Measurements from ENCODE around the gene HNMT.

DNA sequence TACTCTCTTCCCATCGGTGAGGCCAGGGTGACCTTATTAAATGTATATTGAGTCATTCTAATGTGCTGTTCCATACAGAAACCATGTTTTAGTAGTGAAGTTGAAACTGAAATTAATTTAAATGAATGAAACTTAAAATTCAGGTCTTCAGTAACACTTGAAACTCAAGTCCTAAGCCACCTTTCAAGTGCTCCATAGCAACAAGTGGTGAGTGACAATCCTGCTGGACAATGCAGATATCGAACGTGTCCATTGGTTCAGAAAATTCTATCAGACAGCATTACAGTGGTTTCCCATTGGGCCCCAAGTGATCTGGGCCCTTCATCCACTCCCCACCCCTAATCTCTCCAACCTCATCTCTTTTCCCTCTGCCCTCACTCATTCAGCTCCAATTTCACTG lies 48.7 kb downstream of the HNMT start:
- no peak for TF ChIP-seq EZH2 (IDR thresholded peaks at IDR 0.05)
- TF ChIP-seq POLR2AphosphoS5 (IDR thresholded peaks at IDR 0.05; ENCODE audit: borderline replicate concordance, low read depth, low read length), result no peak
- no peak for TF ChIP-seq FOXP2 (optimal IDR thresholded peaks at IDR 0.05; ENCODE audit: control extremely low read depth, extremely low read length, insufficient read depth)
